ENCODE measurements around the gene SLC25A12.
"Not testable (repeated sequence)": the region's sequence is repeated elsewhere in the genome, so short reads cannot be mapped to it uniquely, and the experiment has no call there.

Gene SLC25A12

DNA sequence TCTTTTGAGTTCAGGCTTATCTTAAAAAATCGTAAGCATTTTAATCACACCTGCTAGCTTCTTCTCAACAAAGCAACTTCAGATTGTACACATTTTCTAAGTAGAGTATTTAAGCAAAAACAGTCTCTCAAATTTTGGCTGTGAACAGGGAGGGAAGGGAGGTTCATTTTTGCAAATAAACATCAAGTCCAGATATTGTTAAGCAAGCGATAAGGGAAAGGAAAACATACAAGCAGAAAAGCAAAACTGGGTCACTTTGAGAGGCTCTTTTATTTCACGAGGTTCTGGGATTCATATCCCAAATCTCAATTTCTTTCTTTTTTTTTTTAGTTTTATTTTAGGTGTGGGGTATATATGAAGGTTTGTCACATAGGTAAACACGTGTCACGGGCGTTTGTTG lies 79.9 kb downstream of the SLC25A12 start:
- POLR2A ChIA-PET, result no interaction called here
- TF ChIP-seq ZNF384 (IDR thresholded peaks at IDR 0.05) (no peak), SUZ12 (IDR thresholded peaks at IDR 0.05) (no peak), ARNT (IDR thresholded peaks at IDR 0.05) (no peak), L3MBTL2 (conservative IDR thresholded peaks at IDR 0.05) (no peak), CTBP1 (IDR thresholded peaks at IDR 0.05; ENCODE audit: borderline replicate concordance) (no peak), FOXK2 (IDR thresholded peaks at IDR 0.05) (no peak)
- no peak for DNase-seq (ENCODE audit: extremely low spot score)
- CTCF ChIA-PET, result interaction anchor here (0.6 to 1.0 kb wide), 4 partner anchors 18 to 299 kb away, joined by 3 to 9 read pairs (median 4); no protein-coding TSS in a partner anchor

DNA sequence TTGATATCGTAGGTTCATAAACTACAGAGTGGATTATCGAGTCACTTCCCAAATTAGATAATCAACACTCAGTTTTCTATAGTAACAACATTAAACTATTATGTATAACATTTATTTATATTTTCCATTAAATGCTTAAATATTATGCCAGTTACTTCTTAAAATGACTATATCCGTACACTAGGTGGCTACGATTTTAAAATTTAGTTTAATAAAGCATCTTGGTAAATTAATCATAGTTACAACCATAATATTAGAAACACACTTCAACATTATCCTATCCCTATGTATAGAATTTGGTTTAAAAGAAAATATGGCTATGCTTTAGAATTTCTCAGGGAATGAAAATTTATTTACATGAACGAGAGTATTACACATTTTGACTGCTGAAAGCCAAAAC lies 80.3 kb downstream of the SLC25A12 start:
- ChIA-PET CTCF (interaction anchor here (0.6 to 1.0 kb wide), 3 partner anchors 18 to 300 kb away, joined by 4 to 9 read pairs (median 4); no protein-coding TSS in a partner anchor), POLR2A (interaction anchor here (1.5 kb wide), 1 partner anchor 288 kb away, joined by 3 read pairs; no protein-coding TSS in a partner anchor)
- DNase-seq (ENCODE audit: extremely low spot score), result no peak
- TF ChIP-seq ELF4 (IDR thresholded peaks at IDR 0.05) (no peak), L3MBTL2 (conservative IDR thresholded peaks at IDR 0.05) (no peak), SP1 (IDR thresholded peaks at IDR 0.05) (no peak), LEF1 (IDR thresholded peaks at IDR 0.05; ENCODE audit: borderline replicate concordance) (no peak), NFRKB (IDR thresholded peaks at IDR 0.05) (no peak), ARNT (IDR thresholded peaks at IDR 0.05) (no peak), ZNF384 (IDR thresholded peaks at IDR 0.05) (no peak), CTBP1 (IDR thresholded peaks at IDR 0.05; ENCODE audit: borderline replicate concordance) (no peak), TARDBP (IDR thresholded peaks at IDR 0.05) (no peak), FOXK2 (IDR thresholded peaks at IDR 0.05) (no peak), FOXA1 (IDR thresholded peaks at IDR 0.05) (no peak)

DNA sequence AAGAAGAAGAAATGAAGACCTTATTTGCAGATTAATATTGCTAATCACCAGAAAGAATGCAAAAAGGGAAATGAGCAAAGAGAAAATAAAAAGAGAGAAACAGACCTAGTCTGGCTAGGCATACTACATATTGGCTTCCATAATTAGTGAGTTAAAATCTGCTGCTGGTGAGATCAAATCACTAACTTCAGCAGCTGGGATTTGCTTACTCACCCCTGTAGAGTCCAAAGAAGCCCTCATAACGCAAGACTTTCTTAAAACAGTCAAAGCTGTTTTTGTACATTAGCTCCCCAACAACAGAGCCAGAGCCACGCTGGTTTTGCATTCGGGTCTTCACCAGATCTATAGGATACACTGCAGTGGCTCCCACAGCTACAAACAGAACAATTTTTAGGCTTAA lies 80.9 kb downstream of the SLC25A12 start:
- POLR2A ChIA-PET, result interaction anchor here (1.0 to 1.5 kb wide), 2 partner anchors 80 to 289 kb away, joined by 3 read pairs; no protein-coding TSS in a partner anchor
- no peak for TF ChIP-seq NFRKB (IDR thresholded peaks at IDR 0.05)
- no peak for TF ChIP-seq SUZ12 (IDR thresholded peaks at IDR 0.05)
- no peak for TF ChIP-seq FOXM1 (IDR thresholded peaks at IDR 0.05; ENCODE audit: borderline replicate concordance)
- TF ChIP-seq, protein P1, sequence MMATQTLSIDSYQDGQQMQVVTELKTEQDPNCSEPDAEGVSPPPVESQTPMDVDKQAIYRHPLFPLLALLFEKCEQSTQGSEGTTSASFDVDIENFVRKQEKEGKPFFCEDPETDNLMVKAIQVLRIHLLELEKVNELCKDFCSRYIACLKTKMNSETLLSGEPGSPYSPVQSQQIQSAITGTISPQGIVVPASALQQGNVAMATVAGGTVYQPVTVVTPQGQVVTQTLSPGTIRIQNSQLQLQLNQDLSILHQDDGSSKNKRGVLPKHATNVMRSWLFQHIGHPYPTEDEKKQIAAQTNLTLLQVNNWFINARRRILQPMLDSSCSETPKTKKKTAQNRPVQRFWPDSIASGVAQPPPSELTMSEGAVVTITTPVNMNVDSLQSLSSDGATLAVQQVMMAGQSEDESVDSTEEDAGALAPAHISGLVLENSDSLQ (IDR thresholded peaks at IDR 0.05), result no peak
- no peak for TF ChIP-seq BHLHE40 (IDR thresholded peaks at IDR 0.05; ENCODE audit: borderline replicate concordance)
- TF ChIP-seq ZNF384 (IDR thresholded peaks at IDR 0.05), result no peak
- TF ChIP-seq CTBP1 (IDR thresholded peaks at IDR 0.05; ENCODE audit: borderline replicate concordance), result no peak
- TF ChIP-seq SP1 (IDR thresholded peaks at IDR 0.05), result no peak
- TF ChIP-seq FOXK2 (IDR thresholded peaks at IDR 0.05), result no peak
- no peak for TF ChIP-seq TARDBP (IDR thresholded peaks at IDR 0.05)
- TF ChIP-seq ELF4 (IDR thresholded peaks at IDR 0.05), result no peak
- no peak for TF ChIP-seq HDGF (IDR thresholded peaks at IDR 0.05; ENCODE audit: borderline replicate concordance)
- no peak for TF ChIP-seq ARNT (IDR thresholded peaks at IDR 0.05)
- TF ChIP-seq L3MBTL2 (conservative IDR thresholded peaks at IDR 0.05), result no peak
- no peak for TF ChIP-seq FOXA1 (IDR thresholded peaks at IDR 0.05)
- no peak for TF ChIP-seq LEF1 (IDR thresholded peaks at IDR 0.05; ENCODE audit: borderline replicate concordance)
- no peak for DNase-seq (ENCODE audit: extremely low spot score)
- CTCF ChIA-PET, result interaction anchor here (0.7 to 1.0 kb wide), 3 partner anchors 39 to 300 kb away, joined by 3 to 5 read pairs (median 4); no protein-coding TSS in a partner anchor

DNA sequence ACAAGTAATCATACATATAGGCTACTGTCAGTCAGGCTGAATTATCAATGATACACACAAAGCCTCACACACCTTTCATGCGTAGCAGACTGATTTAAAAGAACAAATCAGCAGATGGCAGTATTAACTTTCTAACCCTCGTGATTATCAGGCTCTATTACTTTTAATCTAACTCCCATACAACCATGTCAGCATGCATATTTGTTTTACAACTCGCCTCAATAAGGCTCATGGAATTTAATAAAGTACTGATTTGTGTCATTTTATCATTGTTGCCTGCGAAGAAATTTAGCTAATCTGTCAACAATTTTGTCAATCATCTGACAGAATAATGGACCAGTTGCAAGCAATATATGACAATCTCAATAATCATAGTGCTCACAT lies 82.8 kb downstream of the SLC25A12 start:
- ChIA-PET CTCF (interaction anchor here (0.5 to 1.0 kb wide), 3 partner anchors 103 to 293 kb away, joined by 3 to 5 read pairs (median 3); no protein-coding TSS in a partner anchor), POLR2A (interaction anchor here (0.7 kb wide), 1 partner anchor 285 kb away, joined by 3 read pairs; no protein-coding TSS in a partner anchor)
- no peak for TF ChIP-seq ARNT (IDR thresholded peaks at IDR 0.05)
- no peak for TF ChIP-seq FOXA1 (IDR thresholded peaks at IDR 0.05)
- DNase-seq (ENCODE audit: extremely low spot score), result no peak

DNA sequence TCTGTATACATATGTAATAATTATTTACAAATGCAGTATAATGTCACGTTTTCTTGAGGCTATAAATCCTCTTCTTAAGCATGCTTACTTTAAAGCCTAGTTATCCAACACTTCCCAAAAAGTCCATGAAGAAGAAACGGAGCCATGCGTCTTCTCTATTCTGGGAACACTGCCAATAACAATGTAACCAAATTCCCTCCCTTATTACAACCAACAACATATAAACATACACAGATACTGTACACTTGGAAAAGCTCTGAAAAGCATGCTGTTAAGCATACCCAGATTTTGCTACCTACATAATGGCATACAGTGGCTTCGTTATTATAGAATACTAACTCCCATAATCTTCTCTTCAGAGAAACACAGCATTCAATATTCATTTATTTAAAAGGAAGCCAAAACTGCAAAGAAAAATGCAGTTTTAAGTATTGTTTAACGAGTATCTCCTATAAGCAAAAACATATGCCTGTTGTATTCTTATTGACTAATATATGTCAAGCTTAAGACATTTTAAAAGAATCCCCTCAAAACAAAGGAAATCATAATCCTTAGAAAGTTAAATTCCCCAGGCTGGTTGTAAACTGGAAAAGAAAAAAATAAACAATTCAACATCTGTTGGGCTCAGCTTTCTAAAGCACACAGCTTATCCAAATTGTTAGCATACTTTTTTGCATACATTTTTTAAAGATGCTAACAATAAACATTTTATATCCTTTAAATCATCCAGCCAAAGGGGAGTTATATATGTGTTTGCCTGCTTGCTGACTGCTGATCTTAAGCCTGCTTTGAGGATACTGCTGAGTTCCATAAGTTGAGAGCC lies 83.4 kb downstream of the SLC25A12 start:
- ChIA-PET CTCF (interaction anchor here (0.5 to 1.0 kb wide), 4 partner anchors 103 to 294 kb away, joined by 3 to 5 read pairs (median 3); partner anchors contain the start of gene DLX2), POLR2A (interaction anchor here (1.0 kb wide), 1 partner anchor 286 kb away, joined by 4 read pairs; no protein-coding TSS in a partner anchor)
- DNase-seq (ENCODE audit: extremely low spot score), result no peak
- 0 out of 2 replicates have a peak, but pooled peaks have one; percentile 8 for TF ChIP-seq L3MBTL2 (conservative IDR thresholded peaks at IDR 0.05)
- TF ChIP-seq FOXK2 (IDR thresholded peaks at IDR 0.05), result no peak

DNA sequence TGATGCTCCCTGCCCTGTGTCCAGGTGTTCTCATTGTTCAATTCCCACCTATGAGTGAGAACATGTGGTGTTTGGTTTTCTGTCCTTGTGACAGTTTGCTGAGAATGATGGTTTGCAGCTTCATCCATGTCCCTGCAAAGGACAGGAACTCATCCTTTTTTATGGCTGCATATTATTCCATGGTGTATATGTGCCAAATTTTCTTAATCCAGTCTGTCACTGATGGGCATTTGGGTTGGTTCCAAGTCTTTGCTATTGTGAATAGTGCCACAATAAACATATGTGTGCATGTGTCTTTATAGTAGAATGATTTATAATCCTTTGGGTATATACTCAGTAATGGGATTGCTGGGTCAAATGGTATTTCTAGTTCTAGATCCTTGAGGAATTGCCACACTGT lies 85.2 kb downstream of the SLC25A12 start:
- CTCF ChIA-PET; DNase-seq (ENCODE audit: extremely low spot score): not testable (repeated sequence)
- POLR2A ChIA-PET, result interaction anchor here (1.0 kb wide), 1 partner anchor 294 kb away, joined by 3 read pairs; no protein-coding TSS in a partner anchor

DNA sequence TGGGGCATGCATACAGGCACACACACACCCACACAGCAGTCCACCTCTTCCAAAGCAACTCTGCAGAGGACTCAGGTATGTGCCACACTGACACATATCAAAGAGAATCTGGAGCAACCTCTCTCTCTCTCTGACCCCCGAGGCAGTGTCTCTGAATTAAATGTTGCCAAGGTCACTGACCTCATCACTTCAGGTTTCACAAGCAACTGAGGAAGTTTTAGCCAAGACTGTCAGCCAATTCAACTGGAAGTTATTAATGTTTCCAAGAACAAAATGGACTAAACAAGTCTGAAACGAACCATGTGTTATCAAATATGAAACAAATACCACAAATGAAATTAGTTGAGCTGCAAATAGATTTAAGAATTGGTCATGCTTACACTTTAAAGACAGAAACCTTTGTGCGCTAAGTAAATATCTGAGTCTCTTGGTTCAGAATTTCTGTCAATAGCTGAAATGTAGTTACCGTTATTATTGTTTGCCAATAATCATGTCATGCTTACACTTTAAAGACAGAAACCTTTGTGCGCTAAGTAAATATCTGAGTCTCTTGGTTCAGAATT lies 86.1 kb downstream of the SLC25A12 start:
- no peak for TF ChIP-seq LEF1 (IDR thresholded peaks at IDR 0.05; ENCODE audit: borderline replicate concordance)
- TF ChIP-seq HDGF (IDR thresholded peaks at IDR 0.05; ENCODE audit: borderline replicate concordance), result no peak
- no peak for TF ChIP-seq CTBP1 (IDR thresholded peaks at IDR 0.05; ENCODE audit: borderline replicate concordance)
- TF ChIP-seq, protein P1 (IDR thresholded peaks at IDR 0.05), result no peak
- TF ChIP-seq NFRKB (IDR thresholded peaks at IDR 0.05), result no peak
- TF ChIP-seq ARNT (IDR thresholded peaks at IDR 0.05), result no peak
- TF ChIP-seq BHLHE40 (IDR thresholded peaks at IDR 0.05; ENCODE audit: borderline replicate concordance), result no peak
- no peak for TF ChIP-seq FOXA1 (IDR thresholded peaks at IDR 0.05)
- no peak for TF ChIP-seq TARDBP (IDR thresholded peaks at IDR 0.05)
- TF ChIP-seq FOXK2 (IDR thresholded peaks at IDR 0.05), result no peak
- TF ChIP-seq L3MBTL2 (conservative IDR thresholded peaks at IDR 0.05), result no peak
- POLR2A ChIA-PET, result no interaction called here
- DNase-seq (ENCODE audit: extremely low spot score), result no peak
- CTCF ChIA-PET, result no interaction called here

Measured in HEK293T (cell line).